GM21360 (cell line): ENCODE measurements around the gene JHY.

Experiments used
- ATAC-seq: cut with Tn5 transposase; IDR thresholded peaks from one replicate; pipeline ENCODE4 v1.9.1; 2021; ENCODE audit warnings: mild to moderate bottlenecking, moderate library complexity; ENCODE audit not compliant: unreplicated experiment

The JHY gene

DNA sequence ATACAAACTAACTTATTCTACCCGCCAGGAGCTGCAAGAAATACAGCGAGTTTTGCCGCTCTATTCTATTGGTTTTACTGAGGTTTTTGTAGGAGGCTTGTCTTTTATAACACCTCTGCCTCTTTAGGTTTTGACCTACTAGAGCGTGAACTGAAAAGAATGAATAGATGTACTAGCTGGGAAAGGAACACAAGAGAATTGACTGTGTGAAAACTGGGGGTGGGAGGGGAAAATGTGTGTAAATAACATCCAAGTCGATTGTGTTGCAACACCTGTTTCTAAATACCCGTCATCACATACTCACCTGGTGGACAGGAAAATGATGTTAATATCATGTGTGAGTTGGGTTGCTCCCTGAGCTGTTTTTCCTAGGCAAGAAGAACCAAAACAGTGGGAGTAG, 12.9 kb upstream of the JHY start:
- no peak for ATAC-seq

DNA sequence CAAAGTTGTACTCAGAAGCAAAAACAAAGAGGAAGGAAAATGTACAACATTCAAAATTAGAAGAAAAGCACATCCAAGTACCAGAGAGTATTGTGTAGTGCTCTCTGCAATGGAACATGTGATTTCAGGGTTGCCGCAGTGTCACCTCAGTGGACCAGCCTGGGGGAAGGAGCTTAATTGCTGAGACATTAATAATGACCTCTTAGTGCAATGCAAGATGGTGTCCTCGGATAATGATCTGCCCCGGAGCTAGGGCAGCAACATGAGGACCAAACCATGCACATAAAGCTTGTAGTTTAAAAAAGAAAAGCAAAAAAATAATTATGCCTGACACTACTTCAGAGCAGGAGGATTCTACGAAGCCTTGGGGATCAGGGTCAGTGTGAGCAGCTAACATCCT, 11.3 kb upstream of the JHY start:
- ATAC-seq = no peak

DNA sequence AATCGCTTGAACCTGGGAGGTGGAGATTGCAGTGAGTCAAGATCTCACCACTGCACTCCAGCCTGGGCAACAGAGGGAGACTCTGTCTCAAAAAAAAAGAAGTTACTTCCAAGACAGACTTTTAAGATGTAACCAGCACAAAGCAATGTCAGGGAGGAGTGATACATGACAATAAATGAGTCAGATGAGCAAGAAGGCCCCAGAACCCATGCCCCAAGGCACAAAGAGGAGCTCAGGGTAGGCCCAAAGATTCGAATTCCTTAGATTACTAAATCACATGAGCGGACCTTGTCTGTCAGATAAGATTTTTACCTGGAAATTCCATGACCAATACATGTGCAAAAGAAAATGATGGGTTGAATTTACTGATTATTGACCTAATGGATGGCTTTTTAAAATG, 10.5 kb upstream of the JHY start:
- no peak for ATAC-seq

DNA sequence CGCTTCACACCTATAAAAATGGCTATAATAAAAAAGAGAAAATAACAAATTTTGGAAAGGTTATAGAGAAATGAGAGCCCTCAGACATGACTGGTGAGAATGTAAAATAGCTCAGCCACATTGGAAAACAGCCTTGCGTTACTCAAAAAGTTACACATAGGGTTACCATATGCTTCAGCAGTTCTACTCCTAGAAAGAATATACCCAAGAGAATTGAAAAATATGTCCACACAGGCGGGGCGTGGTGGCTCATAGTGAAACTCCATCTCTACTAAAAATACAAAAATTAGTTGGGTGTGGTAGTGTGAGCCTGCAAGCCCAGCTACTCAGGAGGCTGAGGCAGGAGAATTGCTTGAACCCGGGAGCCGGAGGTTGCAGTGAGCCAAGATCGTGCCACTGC, 7.6 kb upstream of the JHY start:
- peak; percentile 76 for ATAC-seq

DNA sequence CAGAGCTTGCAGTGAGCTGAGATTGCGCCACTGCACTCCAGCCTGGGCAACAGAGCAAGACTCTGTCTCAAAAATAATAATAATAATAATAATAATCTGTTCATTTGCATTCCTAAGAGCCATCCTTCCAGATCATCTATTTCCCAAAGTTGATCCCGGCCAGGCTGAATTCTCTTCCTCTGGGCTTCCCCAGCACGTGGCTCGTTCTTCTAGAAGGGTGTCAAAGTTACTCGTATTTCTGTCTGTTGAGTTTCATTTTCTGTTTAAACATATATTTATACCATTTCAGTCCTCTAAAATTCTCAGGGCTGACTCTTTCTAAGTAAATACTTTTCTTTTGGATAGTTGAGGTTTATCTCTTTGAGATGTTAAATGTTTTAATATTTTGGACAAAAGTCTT, 4.8 kb upstream of the JHY start:
- no peak for ATAC-seq

DNA sequence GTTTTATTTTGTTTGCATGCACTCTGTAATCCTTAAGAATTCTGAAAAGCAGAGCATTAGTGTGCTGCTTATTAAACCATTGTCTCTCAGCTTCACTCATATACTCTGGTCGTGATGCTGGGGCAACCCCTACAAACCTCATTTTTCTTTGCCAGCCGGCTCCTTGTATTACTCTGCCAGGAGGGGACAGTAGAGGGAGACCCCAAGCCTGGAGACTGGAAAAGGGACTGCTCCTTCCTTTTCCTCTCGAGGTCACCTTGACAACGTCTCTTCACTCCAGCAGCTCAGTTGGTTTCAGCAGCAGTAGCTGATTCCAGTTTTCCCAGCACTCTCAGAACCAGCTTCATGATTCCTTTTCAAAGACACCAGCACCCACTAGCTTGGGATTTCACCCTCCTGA, 2.8 kb upstream of the JHY start:
- ATAC-seq = no peak

DNA sequence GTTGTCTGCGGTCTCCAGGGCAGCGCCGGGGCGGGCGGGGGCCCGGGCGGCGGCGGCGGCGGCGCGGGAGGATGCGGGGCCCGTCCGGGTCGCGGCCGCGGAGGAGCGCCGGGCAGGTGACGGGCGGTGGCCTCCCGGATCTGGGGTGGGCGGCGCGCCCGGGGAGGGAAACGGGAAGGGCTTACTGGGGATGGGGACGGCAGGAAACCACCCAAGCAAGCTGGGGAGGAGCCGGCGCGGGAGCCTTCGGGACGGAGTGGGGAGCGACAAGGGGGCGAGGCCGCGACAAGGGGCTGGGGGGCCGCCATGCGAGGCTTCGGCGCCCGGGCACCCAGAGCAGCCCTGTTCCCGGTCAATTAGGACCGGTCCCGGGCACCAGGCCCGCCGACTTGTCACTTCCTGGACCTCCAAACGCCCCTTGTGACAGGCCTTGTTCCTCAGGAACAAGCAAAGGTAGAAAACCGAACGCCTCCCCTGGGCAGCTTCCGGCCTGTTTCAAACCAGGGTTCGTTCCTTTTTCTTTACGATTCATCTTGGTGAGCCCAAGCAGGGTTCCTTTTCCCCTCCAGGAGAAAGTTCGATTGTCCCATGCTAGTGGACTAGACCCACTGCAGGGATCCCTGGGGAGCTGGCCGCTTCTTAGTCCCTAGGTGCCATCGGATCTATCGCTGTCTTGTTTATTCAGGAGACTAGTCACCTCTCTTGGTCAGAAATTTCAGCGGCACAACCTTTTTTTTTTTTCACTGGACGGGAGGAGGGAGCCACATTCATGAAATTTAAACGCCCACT, 492 bp downstream of the JHY start:
- peak; percentile 68 for ATAC-seq

DNA sequence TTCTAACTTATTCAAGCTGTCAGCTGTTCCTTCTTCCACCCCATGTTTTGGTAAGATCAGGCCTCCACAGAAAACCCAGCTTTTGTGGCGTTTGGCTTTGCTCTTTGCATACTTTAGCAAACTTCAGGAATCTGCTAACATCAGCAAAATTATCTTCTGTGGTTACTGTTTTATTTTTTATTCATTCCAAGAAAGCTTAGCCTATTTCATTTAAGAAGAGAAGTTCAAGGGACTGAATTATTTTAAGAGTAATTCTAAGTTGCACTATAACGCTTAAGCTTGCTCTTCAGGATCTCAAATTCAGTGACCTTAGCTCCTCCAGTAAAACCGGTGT, 1.1 kb downstream of the JHY start:
- no peak for ATAC-seq

DNA sequence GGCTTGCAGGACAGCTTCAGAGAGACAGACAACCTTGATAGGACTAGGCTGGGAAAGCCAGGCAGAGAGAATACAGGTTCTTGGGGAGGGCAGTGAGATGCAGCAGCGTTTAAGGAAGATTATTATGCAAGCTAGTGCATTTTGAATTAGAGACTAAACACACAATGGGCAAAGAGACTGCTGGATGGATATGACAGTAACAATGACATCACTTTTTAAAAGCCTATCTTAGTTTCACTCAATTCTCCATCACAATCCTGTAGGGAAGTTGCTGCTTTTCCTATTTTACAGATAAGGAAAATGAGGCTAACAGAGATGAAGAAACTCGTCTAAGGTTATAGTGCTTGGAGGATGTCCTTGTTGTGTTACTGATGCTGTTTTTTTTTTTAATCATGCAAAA, 5.6 kb downstream of the JHY start:
- no peak for ATAC-seq

DNA sequence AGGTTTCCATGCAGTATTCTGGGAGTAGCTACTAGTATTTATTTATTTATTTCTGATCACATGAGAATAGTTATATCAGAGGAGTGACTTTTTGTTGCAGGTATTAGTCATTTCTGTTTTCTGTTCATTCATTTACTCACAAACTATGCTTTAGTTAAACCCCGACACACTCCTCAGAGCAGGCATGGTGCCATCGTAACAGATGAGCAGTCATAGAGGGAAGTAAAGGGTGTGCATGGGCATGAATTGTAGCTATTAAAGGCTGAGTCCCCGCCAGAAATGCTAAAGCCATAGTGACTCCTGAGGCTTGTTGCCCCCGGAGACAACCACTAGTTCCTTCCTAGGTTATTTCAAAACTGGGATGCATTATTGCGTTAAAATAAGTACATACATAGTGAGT, 10.6 kb downstream of the JHY start:
- ATAC-seq = no peak

DNA sequence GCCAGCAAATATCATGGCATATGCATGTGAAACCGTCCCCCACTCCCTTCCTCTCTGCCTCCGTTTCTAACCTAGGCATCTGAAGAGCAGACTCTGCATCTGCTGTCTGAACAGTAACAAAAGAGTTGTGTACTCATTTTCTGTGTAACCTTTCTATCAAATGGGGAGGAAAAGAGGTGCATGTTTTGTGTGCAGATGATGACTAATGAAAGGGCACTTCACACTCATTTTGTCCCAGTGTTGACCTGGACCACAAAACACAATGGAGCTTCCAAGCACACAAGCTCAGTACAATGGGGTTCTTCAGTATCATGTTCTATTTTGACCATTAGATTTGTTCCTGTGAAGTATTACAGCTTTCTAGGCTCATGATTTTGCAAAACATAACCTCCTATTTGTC, 13.0 kb downstream of the JHY start:
- no peak for ATAC-seq

DNA sequence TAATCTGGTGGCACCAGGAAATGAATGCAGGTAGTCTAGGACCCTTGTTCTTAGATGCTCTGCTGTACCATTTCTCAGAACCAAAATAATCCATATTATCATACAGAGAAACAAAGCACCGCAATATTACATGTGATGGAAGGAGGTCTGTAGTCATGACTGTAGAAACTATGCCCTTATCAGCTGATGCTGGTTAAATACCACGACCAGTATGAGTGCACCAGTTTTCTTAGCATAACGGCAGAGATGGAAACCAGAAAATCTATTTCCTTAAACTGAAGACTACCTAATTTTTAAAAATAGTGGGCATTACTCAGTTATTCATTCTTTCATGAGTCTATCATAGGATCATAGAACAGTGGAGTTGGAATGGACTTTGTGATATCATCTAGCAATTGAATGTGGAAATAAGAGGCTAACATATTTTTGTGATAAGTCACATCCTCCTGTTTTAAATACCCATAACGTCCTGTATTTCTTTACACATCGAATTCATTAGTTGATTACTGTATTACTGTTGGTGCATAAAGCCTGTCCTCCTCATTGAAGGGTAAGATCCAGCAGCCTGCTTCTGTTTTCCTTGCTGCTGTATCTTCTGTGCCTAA, 15.1 kb downstream of the JHY start:
- ATAC-seq = no peak

DNA sequence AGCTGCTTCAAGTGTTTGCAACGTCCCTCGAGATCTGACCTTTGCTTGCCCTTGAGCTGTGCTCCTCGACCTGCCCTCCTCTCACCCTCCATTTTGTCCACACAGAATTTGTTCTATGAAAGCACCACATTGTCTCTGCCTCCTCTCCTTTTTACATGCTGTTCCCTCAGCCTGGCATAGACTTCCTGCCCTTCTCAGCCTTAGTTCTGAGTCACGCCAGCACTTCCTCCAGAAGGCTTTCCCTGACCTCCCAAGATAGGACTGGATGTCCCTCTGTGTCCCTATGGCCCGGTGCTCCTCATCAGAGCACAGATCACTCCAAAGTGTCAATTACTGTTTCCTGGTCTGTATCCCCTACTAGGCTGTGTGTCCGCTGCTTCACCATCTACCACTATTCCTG, 16.2 kb downstream of the JHY start:
- no peak for ATAC-seq

DNA sequence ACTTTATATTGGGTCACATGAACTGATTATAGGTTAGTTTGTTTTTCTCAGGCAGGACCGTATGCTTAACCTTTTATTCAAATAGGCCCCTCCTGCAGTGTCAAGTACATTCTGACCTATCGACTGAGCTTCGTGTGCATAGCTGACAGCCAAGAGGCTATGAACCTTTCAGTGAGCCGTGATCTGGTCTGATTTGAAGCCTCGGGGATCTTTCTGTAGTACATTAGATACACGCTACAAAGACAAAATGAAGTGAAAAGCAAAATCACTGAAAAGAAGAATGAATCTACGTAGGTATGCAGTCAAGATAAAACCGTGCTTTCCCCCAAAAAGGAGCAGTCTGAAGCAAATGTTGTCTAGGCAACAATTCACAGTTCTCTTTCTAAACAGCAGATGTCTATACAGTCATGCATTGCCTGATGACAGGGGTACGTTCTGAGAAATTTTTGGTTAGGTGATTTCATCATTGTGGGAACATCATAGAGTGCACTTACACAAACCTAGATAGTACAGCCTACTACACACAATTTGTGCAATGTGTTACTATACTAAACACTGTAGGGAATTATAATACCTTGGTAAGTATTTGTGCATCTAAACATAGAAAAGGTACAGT, 18.1 kb downstream of the JHY start:
- no peak for ATAC-seq

DNA sequence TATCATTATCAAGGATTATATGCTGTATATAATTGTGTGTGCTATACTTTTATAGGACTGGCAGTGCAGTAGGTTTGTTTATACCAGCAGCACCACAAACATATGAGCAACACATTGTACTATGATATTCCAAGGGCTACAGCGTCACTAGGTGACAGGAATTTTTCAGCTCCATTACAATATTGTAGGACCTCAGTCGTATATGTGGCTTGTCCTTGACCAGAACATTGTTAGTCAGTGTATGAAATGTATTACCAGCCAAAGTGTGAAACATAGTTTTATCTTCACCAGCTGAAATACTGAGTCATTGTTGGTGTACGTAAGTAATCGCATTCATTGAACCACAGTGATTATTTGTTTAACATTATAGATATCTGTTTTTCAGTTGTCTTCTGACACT, 20.4 kb downstream of the JHY start:
- ATAC-seq = no peak

DNA sequence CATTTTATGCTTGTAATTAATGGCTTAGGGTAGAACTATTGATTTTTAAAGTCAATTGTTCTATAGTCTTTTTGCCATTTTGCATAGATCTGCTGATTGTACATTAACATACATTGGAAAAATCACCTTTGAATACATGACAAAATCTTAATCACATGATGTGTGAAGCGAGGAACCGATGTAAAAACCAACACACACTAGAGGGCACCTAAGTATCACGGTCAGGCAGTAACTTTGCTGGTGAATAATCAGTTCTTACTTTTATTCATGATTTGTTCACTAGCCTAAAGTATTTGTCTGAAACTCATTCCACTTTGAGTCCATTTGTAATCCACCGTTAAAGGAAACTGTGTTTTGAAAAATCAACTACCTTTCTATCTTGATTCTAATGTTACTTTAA, 28.2 kb downstream of the JHY start:
- no peak for ATAC-seq

DNA sequence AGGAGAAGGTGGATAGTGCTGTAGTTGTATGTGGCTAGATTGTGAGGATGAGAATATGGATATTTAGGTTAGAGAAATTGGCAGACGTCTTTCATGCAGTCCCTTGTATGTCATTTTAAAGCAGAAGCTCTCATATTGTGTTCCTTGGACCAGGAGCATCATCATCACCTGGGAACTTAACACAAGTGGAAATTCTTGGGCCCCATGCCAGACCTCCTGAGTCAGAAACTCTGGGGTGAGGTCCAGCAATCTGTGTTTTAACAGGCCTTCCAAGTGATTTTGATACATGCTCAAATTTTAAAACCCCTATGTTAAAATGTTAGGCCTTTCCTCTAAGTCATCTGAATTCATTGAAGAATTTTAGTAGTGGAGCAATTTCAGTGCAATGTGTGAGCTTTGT, 34.8 kb downstream of the JHY start:
- ATAC-seq = no peak

DNA sequence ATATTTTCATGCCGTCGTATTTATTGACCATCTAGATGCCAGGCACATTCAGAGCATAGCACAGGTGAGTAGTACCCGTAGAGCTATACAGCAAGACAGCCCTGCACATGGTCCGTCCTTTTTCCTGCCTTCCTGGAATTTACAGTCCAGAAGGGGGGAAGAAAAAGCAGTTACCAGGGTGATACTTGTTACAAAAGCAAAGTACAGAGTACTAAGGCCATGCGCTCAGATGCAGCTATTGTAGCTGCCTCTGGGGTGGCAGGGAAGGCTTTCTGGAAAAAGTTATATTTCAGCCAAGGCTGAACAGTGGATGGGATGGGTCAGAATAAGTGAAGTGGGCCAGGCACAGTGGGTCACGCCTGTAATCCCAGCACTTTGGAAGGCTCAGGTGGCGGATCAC, 36.2 kb downstream of the JHY start:
- ATAC-seq = no peak

DNA sequence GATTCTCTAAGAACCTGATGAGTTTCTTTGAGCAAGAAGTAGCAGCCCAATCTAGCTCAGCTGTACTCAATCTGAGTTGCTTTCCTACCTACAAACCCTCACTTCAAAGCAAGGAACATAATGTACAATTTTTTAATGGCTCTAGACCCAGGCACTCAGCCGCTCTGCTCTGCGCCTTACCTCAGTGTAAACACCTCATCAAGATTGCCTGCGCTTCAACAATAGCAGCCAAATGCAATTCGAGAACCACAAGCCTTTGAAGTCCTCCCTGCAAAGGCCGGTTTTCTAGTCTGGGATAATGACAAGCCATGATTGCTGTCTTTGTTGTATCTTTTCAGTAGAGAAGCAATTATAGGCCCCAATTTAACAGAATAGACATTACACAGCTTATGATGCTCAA, 38.0 kb downstream of the JHY start:
- ATAC-seq = no peak

DNA sequence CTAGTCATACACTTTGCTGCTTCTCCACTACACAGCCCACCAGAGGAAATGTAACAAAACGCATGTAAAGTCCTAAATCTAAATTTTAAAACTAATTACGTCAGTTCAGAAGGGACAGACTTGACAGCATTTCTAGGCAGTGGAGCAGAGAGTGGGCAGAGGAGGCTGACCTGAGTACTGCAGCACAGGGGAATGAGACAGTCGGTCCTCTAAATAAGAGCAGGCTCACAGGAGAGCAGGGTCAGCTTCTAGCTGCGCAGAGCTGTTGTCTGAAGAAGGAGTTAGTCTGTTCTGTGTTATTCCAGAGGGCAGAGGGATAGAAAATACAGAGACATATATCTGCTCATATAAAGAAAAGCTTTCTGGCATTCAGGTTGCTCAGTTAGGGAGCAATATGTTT, 40.3 kb downstream of the JHY start:
- no peak for ATAC-seq

DNA sequence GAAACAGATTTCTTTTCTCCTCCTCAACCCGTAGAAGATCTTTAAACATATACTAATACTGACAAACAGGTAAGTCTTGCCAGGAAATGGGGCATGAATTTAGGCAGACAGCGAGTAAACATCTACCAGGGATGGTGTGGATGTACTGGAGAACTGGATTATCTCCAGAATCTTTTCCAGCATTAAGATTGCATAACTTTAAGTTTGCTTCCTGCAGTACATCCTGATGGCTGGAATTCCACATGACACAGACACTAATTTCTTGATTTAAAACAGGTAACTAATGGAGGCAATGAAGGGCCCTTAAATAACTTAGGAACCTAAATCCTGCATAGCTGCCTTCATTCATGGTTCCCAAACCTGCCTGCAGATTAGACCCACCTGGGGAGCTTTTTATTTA, 40.7 kb downstream of the JHY start:
- ATAC-seq = no peak

DNA sequence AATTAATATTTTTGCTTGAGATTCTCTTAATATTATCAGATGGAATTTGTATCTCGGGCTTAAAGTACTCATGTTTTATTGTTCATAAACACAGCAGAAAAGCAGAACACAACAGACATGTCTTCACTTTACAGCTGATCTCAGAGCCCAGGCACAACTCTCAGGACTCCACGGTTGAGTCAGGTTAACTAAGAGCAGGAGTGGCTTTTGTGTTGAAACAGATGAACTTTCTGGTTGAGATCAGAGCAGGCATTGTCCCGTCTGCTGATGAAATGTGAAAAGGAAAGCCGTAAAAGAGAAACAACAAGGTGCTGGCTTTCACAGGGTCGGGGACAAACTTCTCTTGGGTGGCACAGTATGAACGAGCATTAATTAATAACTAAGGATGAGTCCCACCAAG, 49.0 kb downstream of the JHY start:
- ATAC-seq = no peak

DNA sequence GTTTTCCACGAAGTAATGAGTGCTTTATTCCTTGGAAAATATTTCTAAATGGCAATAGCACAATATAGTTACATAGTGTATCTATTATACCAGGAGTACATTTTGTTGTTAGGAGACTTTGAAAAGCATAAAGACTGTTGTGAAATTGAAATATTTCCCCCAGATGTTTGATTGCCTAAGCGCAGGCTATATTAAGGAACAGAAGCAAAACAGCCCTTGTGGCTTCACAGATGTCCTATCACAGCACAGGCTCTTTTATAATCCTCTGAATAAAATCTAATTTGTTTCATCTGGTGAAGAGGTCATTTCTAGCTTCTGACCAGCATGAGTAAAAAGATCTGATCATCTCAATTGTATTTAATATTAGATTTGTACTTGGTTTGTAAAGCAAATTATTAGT, 50.9 kb downstream of the JHY start:
- no peak for ATAC-seq
